OCI-LY7 (cell line): ENCODE data around the gene SRP9. TPM values are rescaled to one million over a fixed set of nuclear protein-coding genes. Genes with fewer than 3 reads are reported as not detected.
"Not testable (repeated sequence)": the region's sequence is repeated elsewhere in the genome, so short reads cannot be mapped to it uniquely, and the experiment has no call there.

ENCODE experiments used
- BruUV-seq: library from RNA; stranded (reverse); fragments of 400-500 nt; replicated peaks from 2 replicates; lab custom pipeline; 2021; lab: Mats Ljungman, UMichigan
- CTCF ChIA-PET: fragments of 300-600 bp; sonication (Branson Sonifier 250); formaldehyde crosslinking; loops from one replicate; lab custom pipeline; 2022; ENCODE audit warnings: antibody characterized with exemption; ENCODE audit not compliant: unreplicated experiment; lab: Charles Lee
- POLR2A ChIA-PET: fragments of 300-600 bp; sonication (Branson Sonifier 250); formaldehyde crosslinking; loops from one replicate; lab custom pipeline; 2022; ENCODE audit warnings: antibody characterized with exemption; lab: Charles Lee
- DNase-seq: peaks from one replicate; pipeline ENCODE4 v3.0.0-alpha.2; 2015; ENCODE audit warnings: low spot score
- H2AFZ ChIP-seq: fragments of 200-600 bp; sonication (generic), shearing (Covaris generic); 2 replicates; pipeline ENCODE4 v1.6.1; 2014; ENCODE audit warnings: mild to moderate bottlenecking, antibody characterized with exemption, low read length, moderate library complexity
- H3K27ac ChIP-seq: fragments of 200-600 bp; sonication (generic); 2 replicates; pipeline ENCODE4 v1.5.1; 2014; ENCODE audit warnings: mixed run types, low read depth, mild to moderate bottlenecking, moderate library complexity, low read length, inconsistent platforms; ENCODE audit not compliant: poor library complexity, severe bottlenecking
- H3K36me3 ChIP-seq: fragments of 200-600 bp; sonication (generic); 2 replicates; pipeline ENCODE4 v1.6.1; 2014; ENCODE audit warnings: mild to moderate bottlenecking, antibody characterized with exemption, low read length, moderate library complexity, mixed read lengths; ENCODE audit not compliant: insufficient read depth
- H3K4me1 ChIP-seq: fragments of 200-600 bp; sonication (generic); 2 replicates; pipeline ENCODE4 v1.5.1; 2014; ENCODE audit warnings: mild to moderate bottlenecking, low read length; ENCODE audit not compliant: insufficient read depth, poor library complexity, severe bottlenecking
- H3K4me2 ChIP-seq: fragments of 200-600 bp; sonication (generic); 2 replicates; pipeline ENCODE4 v1.6.1; 2014; ENCODE audit warnings: mild to moderate bottlenecking, low read length
- H3K4me3 ChIP-seq: fragments of 200-600 bp; sonication (generic); 2 replicates; pipeline ENCODE4 v1.5.1; 2014; ENCODE audit warnings: mild to moderate bottlenecking, low read depth, low read length; ENCODE audit not compliant: poor library complexity, severe bottlenecking
- H3K79me2 ChIP-seq: fragments of 200-600 bp; sonication (generic); 2 replicates; pipeline ENCODE4 v1.6.1; 2016; ENCODE audit warnings: low read depth, mild to moderate bottlenecking, low read length, moderate library complexity, mixed read lengths; ENCODE audit not compliant: insufficient read depth
- H3K9me2 ChIP-seq: fragments of 200-600 bp; sonication (generic); 2 replicates; pipeline ENCODE4 v1.6.1; 2016; ENCODE audit warnings: mild to moderate bottlenecking, low read length, mixed read lengths; ENCODE audit not compliant: insufficient read depth
- H3K9me3 ChIP-seq: fragments of 200-600 bp; sonication (generic); 2 replicates; pipeline ENCODE4 v1.6.1; 2014; ENCODE audit warnings: mild to moderate bottlenecking, mixed run types, low read length, mixed read lengths
- H4K20me1 ChIP-seq: fragments of 200-600 bp; sonication (generic); 2 replicates; pipeline ENCODE4 v1.6.1; 2014; ENCODE audit warnings: mild to moderate bottlenecking, antibody characterized with exemption, low read length, moderate library complexity, mixed read lengths; ENCODE audit not compliant: insufficient read depth
- CTCF ChIP-seq: fragments of 200-600 bp; sonication (generic); conservative IDR thresholded peaks from 2 replicates; pipeline ENCODE4 v1.5.1; 2014; ENCODE audit warnings: mild to moderate bottlenecking, antibody characterized with exemption, low read length, moderate library complexity, mixed read lengths
- EZH2phosphoT487 ChIP-seq: fragments of 200-600 bp; sonication (generic); IDR thresholded peaks from 2 replicates; pipeline ENCODE4 v1.6.1; 2018; ENCODE audit warnings: low read depth, borderline replicate concordance, mild to moderate bottlenecking, mixed run types, antibody characterized with exemption, low read length, moderate library complexity, mixed read lengths
- intact Hi-C: fragments of 100-400 bp; cut with micrococcal nuclease; formaldehyde crosslinking; loops from one replicate; pipeline ENCODE4 v1.10.0; 2022; ENCODE audit not compliant: unreplicated experiment
- total RNA-seq, 2 experiments: library from RNA; depleted of rRNA in 1 of 2; stranded (reverse); fragments of >200 nt in 1 of 2; shearing (Covaris generic) in 1 of 2; gene quantifications; 2 replicates each; pipeline ENCODE4 v1.2.3, GENCODE V29; 2014 to 2022

The SRP9 gene
- total RNA-seq, 2 experiments from 2014 or later, result 221 to 306 TPM

- peaks cover 61% of the 10 kb centered on the region for H3K4me1 ChIP-seq
- H3K9me2 ChIP-seq, result no peaks in the 10 kb centered on the region
- H3K4me2 ChIP-seq, result peak overlapping the region; percentile 87
- H3K4me3 ChIP-seq, result peak overlapping the region; percentile 78
- ChIA-PET POLR2A (interaction anchor here (0.6 to 3.0 kb wide), 29 partner anchors 8 to 334 kb away, joined by 3 to 14 read pairs (median 4); partner anchors contain the start of genes PYCR2 and TMEM63A), CTCF (interaction anchor here (1.1 to 2.2 kb wide), 3 partner anchors 11 to 212 kb away, joined by 3 to 11 read pairs (median 7); no protein-coding TSS in a partner anchor)
- peaks cover 64% of the 10 kb centered on the region for H3K79me2 ChIP-seq
- no peak for DNase-seq
- peaks cover 29% of the 10 kb centered on the region; the same call in 1 of the 2 replicates for H4K20me1 ChIP-seq
- intact Hi-C loops, result no loop called here
- peaks cover 48% of the 10 kb centered on the region for H3K36me3 ChIP-seq
- no peaks in the 10 kb centered on the region for H3K9me3 ChIP-seq
- no peak overlapping the region for H2AFZ ChIP-seq
- peak overlapping the region; percentile 91 for H3K27ac ChIP-seq
- no TSS peak for BruUV-seq
- TF ChIP-seq EZH2phosphoT487, result no peak
- no peak for TF ChIP-seq CTCF
These were observed 677 bp downstream of the SRP9 start for GRCh38 chr1:225778337-225778669.

GRCh38 chr1:225779165-225779564, 1.5 kb downstream of the SRP9 start:
- POLR2A ChIA-PET, result interaction anchor here (0.6 to 3.0 kb wide), 24 partner anchors 9 to 335 kb away, joined by 3 to 14 read pairs (median 4); partner anchors contain the start of genes LEFTY2 and TMEM63A
- CTCF ChIA-PET, result interaction anchor here (0.6 kb wide), 1 partner anchor 1018 kb away, joined by 3 read pairs; no protein-coding TSS in a partner anchor
- H3K4me2 ChIP-seq, result peak overlapping the region; percentile 87
- H3K79me2 ChIP-seq, result peaks cover 73% of the 10 kb centered on the region
- intact Hi-C loops, H3K27ac ChIP-seq, H2AFZ ChIP-seq, H3K9me3 ChIP-seq, DNase-seq, BruUV-seq, H3K9me2 ChIP-seq: not testable (repeated sequence)
- H3K4me3 ChIP-seq, result peak overlapping the region; percentile 78
- peaks cover 67% of the 10 kb centered on the region for H3K4me1 ChIP-seq
- H3K36me3 ChIP-seq, result peaks cover 57% of the 10 kb centered on the region
- peaks cover 29% of the 10 kb centered on the region; the same call in 1 of the 2 replicates for H4K20me1 ChIP-seq

- peaks cover 29% of the 10 kb centered on the region; the same call in 1 of the 2 replicates for H4K20me1 ChIP-seq
- POLR2A ChIA-PET, result interaction anchor here (0.7 to 1.6 kb wide), 7 partner anchors 33 to 337 kb away, joined by 3 to 6 read pairs (median 4); partner anchors contain the start of gene LEFTY2
These were observed 2.5 kb downstream of the SRP9 start for GRCh38 chr1:225780134-225780533.

More at GRCh38 chr1:225780134-225780533, 2.5 kb downstream of the SRP9 start:
- peaks cover 66% of the 10 kb centered on the region for H3K36me3 ChIP-seq
- CTCF ChIA-PET, result no interaction called here
- no peak overlapping the region for H3K27ac ChIP-seq
- H3K4me2 ChIP-seq, result peak overlapping the region; percentile 87
- H3K79me2 ChIP-seq, result peaks cover 81% of the 10 kb centered on the region
- no peak for DNase-seq
- no peaks in the 10 kb centered on the region for H3K9me3 ChIP-seq
- no peaks in the 10 kb centered on the region for H3K9me2 ChIP-seq
- peak overlapping the region; percentile 78 for H3K4me3 ChIP-seq
- intact Hi-C loops, result no loop called here
- no TSS peak for BruUV-seq
- no peak overlapping the region for H2AFZ ChIP-seq
- H3K4me1 ChIP-seq, result peaks cover 67% of the 10 kb centered on the region
- TF ChIP-seq EZH2phosphoT487 (no peak), CTCF (no peak; the same call in 1 of the 2 replicates)
